BLaER1 (cell line): ENCODE results near the gene ZC3H4.

Source experiments
- H3K27ac ChIP-seq: shearing (Covaris generic); formaldehyde crosslinking; 2 replicates; pipeline ENCODE4 v1.8.1; 2022
- H3K27me3 ChIP-seq: shearing (Covaris generic); formaldehyde crosslinking; 2 replicates; pipeline ENCODE4 v1.8.1; 2022
- H3K36me3 ChIP-seq: shearing (Covaris generic); formaldehyde crosslinking; 2 replicates; pipeline ENCODE4 v1.8.1; 2022
- H3K4me1 ChIP-seq: shearing (Covaris generic); formaldehyde crosslinking; 2 replicates; pipeline ENCODE4 v1.8.1; 2022
- H3K4me2 ChIP-seq: shearing (Covaris generic); formaldehyde crosslinking; 2 replicates; pipeline ENCODE4 v1.8.1; 2022
- H3K4me3 ChIP-seq: shearing (Covaris generic); formaldehyde crosslinking; 2 replicates; pipeline ENCODE4 v1.8.1; 2022
- H3K9ac ChIP-seq: shearing (Covaris generic); formaldehyde crosslinking; 2 replicates; pipeline ENCODE4 v1.8.1; 2022
- H3K9me3 ChIP-seq: shearing (Covaris generic); formaldehyde crosslinking; 2 replicates; pipeline ENCODE4 v1.8.1; 2022
- H4K20me1 ChIP-seq: shearing (Covaris generic); formaldehyde crosslinking; 2 replicates; pipeline ENCODE4 v1.8.1; 2022
- Cebpa-rat ChIP-seq: shearing (Covaris generic); IDR thresholded peaks from 2 replicates; pipeline ENCODE4 v1.8.1; 2022

ZC3H4 gene

GRCh38 chr19:47122359-47123335, 9.1 kb upstream of the ZC3H4 start:
- Histone ChIP-seq H3K4me1 (peaks cover 4% of the 10 kb centered on the region; the same call in 1 of the 2 replicates), H3K4me3 (no peak overlapping the region), H3K27ac (no peak overlapping the region), H4K20me1 (no peaks in the 10 kb centered on the region), H3K9ac (no peak overlapping the region), H3K4me2 (no peak overlapping the region), H3K36me3 (no peaks in the 10 kb centered on the region), H3K27me3 (no peaks in the 10 kb centered on the region), H3K9me3 (no peaks in the 10 kb centered on the region)
- TF ChIP-seq Cebpa-rat = no peak

DNA sequence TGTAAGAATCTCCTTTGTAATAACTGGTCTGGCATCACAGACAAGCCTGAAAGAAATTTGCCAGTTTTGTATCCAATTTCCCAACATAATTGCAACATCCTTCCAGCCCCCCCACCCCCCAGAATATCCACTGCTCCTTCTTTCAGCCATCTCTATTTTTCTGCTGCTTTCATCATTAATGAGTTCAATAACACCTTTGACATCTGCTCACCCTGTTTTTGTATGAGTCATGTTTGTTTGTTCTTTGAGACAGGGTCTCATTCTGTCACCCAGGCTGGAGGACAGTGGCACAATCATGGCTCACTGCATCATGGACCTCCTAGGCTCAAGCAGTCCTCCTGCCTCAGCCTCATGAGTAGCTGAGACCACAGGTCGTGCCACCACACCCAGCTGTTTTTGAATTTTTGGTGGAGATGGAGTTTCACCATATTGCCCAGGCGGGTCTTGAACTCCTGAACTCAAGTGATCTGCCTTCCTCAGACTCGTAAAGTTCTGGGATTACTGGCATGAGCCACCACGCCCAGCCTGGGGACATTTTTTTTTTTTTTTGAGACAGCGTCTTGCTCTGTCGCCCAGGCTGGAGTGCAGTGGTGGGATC, 7.0 kb upstream of the ZC3H4 start:
- TF ChIP-seq Cebpa-rat = no peak
- H3K9ac ChIP-seq = no peak overlapping the region
- H3K4me1 ChIP-seq = peaks cover 12% of the 10 kb centered on the region
- H3K4me2 ChIP-seq = no peak overlapping the region
- no peaks in the 10 kb centered on the region for H3K36me3 ChIP-seq
- no peak overlapping the region for H3K4me3 ChIP-seq
- no peaks in the 10 kb centered on the region for H3K27me3 ChIP-seq
- H4K20me1 ChIP-seq = no peaks in the 10 kb centered on the region
- H3K27ac ChIP-seq = no peak overlapping the region
- H3K9me3 ChIP-seq = no peaks in the 10 kb centered on the region

GRCh38 chr19:47113850-47114651, 475 bp upstream of the ZC3H4 start:
- Histone ChIP-seq H4K20me1 (no peaks in the 10 kb centered on the region), H3K4me2 (peak overlapping the region; percentile 87), H3K4me3 (peak overlapping the region; percentile 86), H3K4me1 (peaks cover 34% of the 10 kb centered on the region), H3K9me3 (no peaks in the 10 kb centered on the region), H3K36me3 (no peaks in the 10 kb centered on the region), H3K9ac (peak overlapping the region; percentile 99), H3K27ac (peak overlapping the region; percentile 100), H3K27me3 (no peaks in the 10 kb centered on the region)
- no peak for TF ChIP-seq Cebpa-rat

- no peaks in the 10 kb centered on the region for H3K9me3 ChIP-seq
- H3K9ac ChIP-seq = peak overlapping the region; percentile 99
- TF ChIP-seq Cebpa-rat = no peak
- no peaks in the 10 kb centered on the region for H4K20me1 ChIP-seq
- no peaks in the 10 kb centered on the region; the same call in 1 of the 2 replicates for H3K36me3 ChIP-seq
- no peaks in the 10 kb centered on the region for H3K27me3 ChIP-seq
- H3K4me2 ChIP-seq = peak overlapping the region; percentile 88
- H3K4me3 ChIP-seq = peak overlapping the region; percentile 86
- peaks cover 51% of the 10 kb centered on the region for H3K4me1 ChIP-seq
- peak overlapping the region; percentile 100 for H3K27ac ChIP-seq
Measured at GRCh38 chr19:47112166-47112996, 1.2 kb downstream of the ZC3H4 start.

DNA sequence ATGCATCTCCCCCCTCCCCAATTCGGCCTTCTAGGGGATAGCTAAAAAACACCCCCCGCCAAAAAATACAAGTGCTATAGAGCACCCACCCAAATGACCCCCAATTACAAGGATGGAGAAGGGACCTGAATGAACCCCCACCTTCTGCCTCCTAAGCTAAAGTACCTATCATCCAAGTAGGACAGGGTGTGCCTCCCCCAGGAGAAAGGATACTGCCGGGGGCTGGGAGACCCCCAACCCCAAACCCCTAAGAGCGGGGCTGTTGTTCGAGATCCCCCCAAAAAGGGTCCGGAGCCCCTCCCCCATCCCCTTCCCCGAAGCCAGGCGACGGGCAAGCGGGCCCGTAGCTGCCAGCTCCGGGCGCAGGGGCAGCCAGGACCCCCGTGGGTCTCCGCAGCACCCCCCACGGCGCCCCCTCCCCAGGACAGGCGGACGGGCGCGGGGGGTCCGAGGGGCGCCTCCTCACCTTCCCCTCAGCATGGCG, 1.9 kb downstream of the ZC3H4 start:
- Histone ChIP-seq H3K9me3 (no peaks in the 10 kb centered on the region), H3K36me3 (peaks cover 5% of the 10 kb centered on the region; the same call in 1 of the 2 replicates), H3K4me2 (peak overlapping the region; percentile 88), H3K27me3 (no peaks in the 10 kb centered on the region), H4K20me1 (no peaks in the 10 kb centered on the region), H3K4me3 (peak overlapping the region; percentile 86), H3K27ac (peak overlapping the region; percentile 100), H3K9ac (peak overlapping the region; percentile 99), H3K4me1 (peaks cover 57% of the 10 kb centered on the region)
- no peak for TF ChIP-seq Cebpa-rat

- peak overlapping the region; percentile 88 for H3K4me2 ChIP-seq
- H3K27me3 ChIP-seq = no peaks in the 10 kb centered on the region
- peak overlapping the region; percentile 99 for H3K9ac ChIP-seq
- H3K36me3 ChIP-seq = peaks cover 11% of the 10 kb centered on the region
- no peak for TF ChIP-seq Cebpa-rat
- no peaks in the 10 kb centered on the region for H4K20me1 ChIP-seq
- peak overlapping the region; percentile 100 for H3K27ac ChIP-seq
- no peaks in the 10 kb centered on the region for H3K9me3 ChIP-seq
- H3K4me3 ChIP-seq = peak overlapping the region; percentile 86
- peaks cover 61% of the 10 kb centered on the region for H3K4me1 ChIP-seq
Measured at GRCh38 chr19:47111006-47111621, 2.5 kb downstream of the ZC3H4 start.

DNA sequence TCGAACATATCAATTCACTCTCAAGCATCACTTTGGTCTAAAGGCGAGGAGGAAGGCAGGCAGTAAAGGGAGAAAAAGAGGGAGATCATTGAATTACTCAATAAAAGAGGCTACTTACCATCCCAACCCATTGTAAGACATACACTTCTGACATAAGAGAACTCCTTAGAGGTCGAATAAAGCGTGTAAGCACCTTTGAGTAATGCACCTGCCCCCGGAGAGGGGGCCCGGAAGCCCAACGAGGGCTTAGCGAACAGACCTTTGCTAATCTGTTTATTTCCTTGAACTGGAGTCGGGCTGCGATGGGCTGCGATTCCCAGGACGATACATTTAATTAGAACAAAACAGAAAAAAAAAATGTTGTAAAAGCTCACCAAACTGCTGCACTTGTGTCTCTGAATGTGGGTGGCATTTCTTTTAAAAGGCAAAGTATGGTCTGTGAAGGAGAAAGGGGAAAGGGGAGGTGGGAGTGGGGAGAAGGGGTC, 3.0 kb downstream of the ZC3H4 start:
- H3K9me3 ChIP-seq = no peaks in the 10 kb centered on the region
- H4K20me1 ChIP-seq = no peaks in the 10 kb centered on the region
- TF ChIP-seq Cebpa-rat = no peak
- peak overlapping the region; percentile 86 for H3K4me3 ChIP-seq
- H3K9ac ChIP-seq = peak overlapping the region; percentile 99
- no peaks in the 10 kb centered on the region for H3K27me3 ChIP-seq
- H3K36me3 ChIP-seq = peaks cover 17% of the 10 kb centered on the region
- peaks cover 61% of the 10 kb centered on the region for H3K4me1 ChIP-seq
- peak overlapping the region; percentile 100 for H3K27ac ChIP-seq
- peak overlapping the region; percentile 88 for H3K4me2 ChIP-seq
